K562 (cell line): Measurements from ENCODE around the gene MGST2. TPM values are rescaled to one million over a fixed set of nuclear protein-coding genes. Genes with fewer than 3 reads are reported as not detected.

Experiments
- BRD4 ChIP-seq: fragments of 200-600 bp; sonication (generic); IDR thresholded peaks from 2 replicates; pipeline ENCODE4 v1.6.1; 2017; ENCODE audit warnings: inconsistent platforms
- CEBPB ChIP-seq: fragments of 450-650 bp; IDR thresholded peaks from 2 replicates; pipeline ENCODE4 v1.6.1; 2016; ENCODE audit warnings: missing genetic modification characterization, missing compliant biosample characterization
- FOXK1 ChIP-seq: sonication (generic); formaldehyde crosslinking; IDR thresholded peaks from 2 replicates; pipeline ENCODE4 v1.8.0; 2022; ENCODE audit warnings: missing genetic modification reagents, mild to moderate bottlenecking, borderline replicate concordance
- HMG20A ChIP-seq: fragments of 450-650 bp; formaldehyde crosslinking; conservative IDR thresholded peaks from 2 replicates; pipeline ENCODE4 v1.4.0; 2020; ENCODE audit warnings: mild to moderate bottlenecking, mixed read lengths
- RB1 ChIP-seq: fragments of 450-650 bp; IDR thresholded peaks from 2 replicates; pipeline ENCODE4 v1.6.1; 2017; ENCODE audit warnings: low read depth, mild to moderate bottlenecking
- ZBTB5 ChIP-seq: fragments of 450-650 bp; IDR thresholded peaks from 2 replicates; pipeline ENCODE4 v1.6.1; 2017; ENCODE audit warnings: antibody characterized with exemption
- ZNF165 ChIP-seq: fragments of 250-450 bp; sonication (Bioruptor Pico); IDR thresholded peaks from 2 replicates; pipeline ENCODE4 v1.4.0; 2020; ENCODE audit warnings: borderline replicate concordance
- polyA plus RNA-seq, 8 experiments: library from polyadenylated mRNA; depleted of rRNA in 4 of 8; stranded (reverse) in 5 of 8; unstranded in 3 of 8; fragments of >200 nt; fragmentation: Nextera tagmentation in 2 of 8; fragmentation: Illumina TruSeq in 1 of 8; extraction: Ambion mirVana in 2 of 8; extraction: Trizol in 1 of 8; gene quantifications; 2 replicates each; pipeline versions ENCODE4 v1.2.1 to v1.2.3, GENCODE V29; 2011 to 2014; ENCODE audit warnings: inconsistent platforms in 1 of 8, missing spikeins in 1 of 8
- total RNA-seq, 7 experiments: library from RNA; depleted of rRNA in 6 of 7; stranded (reverse); fragments of >200 nt in 6 of 7; fragmentation: Illumina TruSeq in 2 of 7; extraction: Trizol in 2 of 7; gene quantifications; 2 replicates each; pipeline versions ENCODE4 v1.2.1 to v1.2.3, GENCODE V29; 2011 to 2021; ENCODE audit warnings: low replicate concordance in 1 of 7
- TF ChIP-seq, protein P1 (sequence below), 2 experiments: fragments of 200-800 bp in 1 of 2; sonication (Bioruptor generic) in 1 of 2; sonication (generic) in 1 of 2; formaldehyde crosslinking in 1 of 2; IDR thresholded peaks in 1 of 2; conservative IDR thresholded peaks in 1 of 2; 2 replicates each; pipeline versions ENCODE4 v1.5.0 to v1.6.1; 2016 to 2020; ENCODE audit warnings: missing compliant biosample characterization in 1 of 2, missing genetic modification characterization in 1 of 2, missing genetic modification reagents in 1 of 2
- TF ChIP-seq, protein P2 (sequence below): fragments of 450-650 bp; IDR thresholded peaks from 2 replicates; pipeline ENCODE4 v1.6.1; 2016; ENCODE audit warnings: mild to moderate bottlenecking, moderate library complexity

The MGST2 gene
- total and polyA plus RNA-seq, 9 of the 15 experiments (the other 6 are each of a cell fraction or from before 2014, with no cell fraction given), result 38.7 to 115 (median 84.6) TPM

DNA sequence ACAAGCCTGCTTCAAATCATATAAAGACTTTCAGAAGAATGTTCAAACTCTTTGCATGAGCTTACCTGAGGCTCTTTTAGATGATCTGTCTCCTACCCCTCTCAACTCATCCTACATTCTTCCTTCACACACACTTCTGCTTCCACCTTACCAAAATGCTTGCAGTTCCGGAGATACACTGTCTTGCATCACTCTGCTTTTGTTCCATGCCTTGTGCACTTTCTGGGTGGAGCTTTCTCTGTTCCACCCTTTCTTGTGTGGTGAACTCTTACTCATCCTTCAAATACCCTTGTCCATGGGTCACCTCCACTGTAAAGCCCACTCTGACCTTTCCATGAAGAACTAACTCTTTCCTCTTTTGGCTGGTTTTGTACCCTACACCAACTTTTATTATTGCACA, 18.4 kb upstream of the MGST2 start (continued):
- TF ChIP-seq, protein P1, sequence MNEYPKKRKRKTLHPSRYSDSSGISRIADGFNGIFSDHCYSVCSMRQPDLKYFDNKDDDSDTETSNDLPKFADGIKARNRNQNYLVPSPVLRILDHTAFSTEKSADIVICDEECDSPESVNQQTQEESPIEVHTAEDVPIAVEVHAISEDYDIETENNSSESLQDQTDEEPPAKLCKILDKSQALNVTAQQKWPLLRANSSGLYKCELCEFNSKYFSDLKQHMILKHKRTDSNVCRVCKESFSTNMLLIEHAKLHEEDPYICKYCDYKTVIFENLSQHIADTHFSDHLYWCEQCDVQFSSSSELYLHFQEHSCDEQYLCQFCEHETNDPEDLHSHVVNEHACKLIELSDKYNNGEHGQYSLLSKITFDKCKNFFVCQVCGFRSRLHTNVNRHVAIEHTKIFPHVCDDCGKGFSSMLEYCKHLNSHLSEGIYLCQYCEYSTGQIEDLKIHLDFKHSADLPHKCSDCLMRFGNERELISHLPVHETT (CRISPR knock-in tag; conservative IDR thresholded peaks at IDR 0.05 in 1 of 2, IDR thresholded peaks at IDR 0.05 in 1 of 2), result no peak
- TF ChIP-seq HMG20A (no peak), CEBPB (tag) (0 out of 2 replicates have a peak, but pooled peaks have one; percentile 9), ZBTB5 (no peak), ZNF165 (no peak), FOXK1 (CRISPR knock-in tag) (no peak), RB1 (no peak), BRD4 (no peak)
- TF ChIP-seq, protein P2, sequence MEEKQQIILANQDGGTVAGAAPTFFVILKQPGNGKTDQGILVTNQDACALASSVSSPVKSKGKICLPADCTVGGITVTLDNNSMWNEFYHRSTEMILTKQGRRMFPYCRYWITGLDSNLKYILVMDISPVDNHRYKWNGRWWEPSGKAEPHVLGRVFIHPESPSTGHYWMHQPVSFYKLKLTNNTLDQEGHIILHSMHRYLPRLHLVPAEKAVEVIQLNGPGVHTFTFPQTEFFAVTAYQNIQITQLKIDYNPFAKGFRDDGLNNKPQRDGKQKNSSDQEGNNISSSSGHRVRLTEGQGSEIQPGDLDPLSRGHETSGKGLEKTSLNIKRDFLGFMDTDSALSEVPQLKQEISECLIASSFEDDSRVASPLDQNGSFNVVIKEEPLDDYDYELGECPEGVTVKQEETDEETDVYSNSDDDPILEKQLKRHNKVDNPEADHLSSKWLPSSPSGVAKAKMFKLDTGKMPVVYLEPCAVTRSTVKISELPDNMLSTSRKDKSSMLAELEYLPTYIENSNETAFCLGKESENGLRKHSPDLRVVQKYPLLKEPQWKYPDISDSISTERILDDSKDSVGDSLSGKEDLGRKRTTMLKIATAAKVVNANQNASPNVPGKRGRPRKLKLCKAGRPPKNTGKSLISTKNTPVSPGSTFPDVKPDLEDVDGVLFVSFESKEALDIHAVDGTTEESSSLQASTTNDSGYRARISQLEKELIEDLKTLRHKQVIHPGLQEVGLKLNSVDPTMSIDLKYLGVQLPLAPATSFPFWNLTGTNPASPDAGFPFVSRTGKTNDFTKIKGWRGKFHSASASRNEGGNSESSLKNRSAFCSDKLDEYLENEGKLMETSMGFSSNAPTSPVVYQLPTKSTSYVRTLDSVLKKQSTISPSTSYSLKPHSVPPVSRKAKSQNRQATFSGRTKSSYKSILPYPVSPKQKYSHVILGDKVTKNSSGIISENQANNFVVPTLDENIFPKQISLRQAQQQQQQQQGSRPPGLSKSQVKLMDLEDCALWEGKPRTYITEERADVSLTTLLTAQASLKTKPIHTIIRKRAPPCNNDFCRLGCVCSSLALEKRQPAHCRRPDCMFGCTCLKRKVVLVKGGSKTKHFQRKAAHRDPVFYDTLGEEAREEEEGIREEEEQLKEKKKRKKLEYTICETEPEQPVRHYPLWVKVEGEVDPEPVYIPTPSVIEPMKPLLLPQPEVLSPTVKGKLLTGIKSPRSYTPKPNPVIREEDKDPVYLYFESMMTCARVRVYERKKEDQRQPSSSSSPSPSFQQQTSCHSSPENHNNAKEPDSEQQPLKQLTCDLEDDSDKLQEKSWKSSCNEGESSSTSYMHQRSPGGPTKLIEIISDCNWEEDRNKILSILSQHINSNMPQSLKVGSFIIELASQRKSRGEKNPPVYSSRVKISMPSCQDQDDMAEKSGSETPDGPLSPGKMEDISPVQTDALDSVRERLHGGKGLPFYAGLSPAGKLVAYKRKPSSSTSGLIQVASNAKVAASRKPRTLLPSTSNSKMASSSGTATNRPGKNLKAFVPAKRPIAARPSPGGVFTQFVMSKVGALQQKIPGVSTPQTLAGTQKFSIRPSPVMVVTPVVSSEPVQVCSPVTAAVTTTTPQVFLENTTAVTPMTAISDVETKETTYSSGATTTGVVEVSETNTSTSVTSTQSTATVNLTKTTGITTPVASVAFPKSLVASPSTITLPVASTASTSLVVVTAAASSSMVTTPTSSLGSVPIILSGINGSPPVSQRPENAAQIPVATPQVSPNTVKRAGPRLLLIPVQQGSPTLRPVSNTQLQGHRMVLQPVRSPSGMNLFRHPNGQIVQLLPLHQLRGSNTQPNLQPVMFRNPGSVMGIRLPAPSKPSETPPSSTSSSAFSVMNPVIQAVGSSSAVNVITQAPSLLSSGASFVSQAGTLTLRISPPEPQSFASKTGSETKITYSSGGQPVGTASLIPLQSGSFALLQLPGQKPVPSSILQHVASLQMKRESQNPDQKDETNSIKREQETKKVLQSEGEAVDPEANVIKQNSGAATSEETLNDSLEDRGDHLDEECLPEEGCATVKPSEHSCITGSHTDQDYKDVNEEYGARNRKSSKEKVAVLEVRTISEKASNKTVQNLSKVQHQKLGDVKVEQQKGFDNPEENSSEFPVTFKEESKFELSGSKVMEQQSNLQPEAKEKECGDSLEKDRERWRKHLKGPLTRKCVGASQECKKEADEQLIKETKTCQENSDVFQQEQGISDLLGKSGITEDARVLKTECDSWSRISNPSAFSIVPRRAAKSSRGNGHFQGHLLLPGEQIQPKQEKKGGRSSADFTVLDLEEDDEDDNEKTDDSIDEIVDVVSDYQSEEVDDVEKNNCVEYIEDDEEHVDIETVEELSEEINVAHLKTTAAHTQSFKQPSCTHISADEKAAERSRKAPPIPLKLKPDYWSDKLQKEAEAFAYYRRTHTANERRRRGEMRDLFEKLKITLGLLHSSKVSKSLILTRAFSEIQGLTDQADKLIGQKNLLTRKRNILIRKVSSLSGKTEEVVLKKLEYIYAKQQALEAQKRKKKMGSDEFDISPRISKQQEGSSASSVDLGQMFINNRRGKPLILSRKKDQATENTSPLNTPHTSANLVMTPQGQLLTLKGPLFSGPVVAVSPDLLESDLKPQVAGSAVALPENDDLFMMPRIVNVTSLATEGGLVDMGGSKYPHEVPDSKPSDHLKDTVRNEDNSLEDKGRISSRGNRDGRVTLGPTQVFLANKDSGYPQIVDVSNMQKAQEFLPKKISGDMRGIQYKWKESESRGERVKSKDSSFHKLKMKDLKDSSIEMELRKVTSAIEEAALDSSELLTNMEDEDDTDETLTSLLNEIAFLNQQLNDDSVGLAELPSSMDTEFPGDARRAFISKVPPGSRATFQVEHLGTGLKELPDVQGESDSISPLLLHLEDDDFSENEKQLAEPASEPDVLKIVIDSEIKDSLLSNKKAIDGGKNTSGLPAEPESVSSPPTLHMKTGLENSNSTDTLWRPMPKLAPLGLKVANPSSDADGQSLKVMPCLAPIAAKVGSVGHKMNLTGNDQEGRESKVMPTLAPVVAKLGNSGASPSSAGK, result peak; percentile 27; the same call in 1 of the 2 replicates
